CD4-positive, alpha-beta memory T cell (primary cell): ENCODE measurements around the gene HAUS8. TPM values are rescaled to one million over a fixed set of nuclear protein-coding genes. Genes with fewer than 3 reads are reported as not detected.
A peak's percentile ranks its signal among the peaks of the same experiment; 100 is the strongest.

ENCODE experiments used
- CTCF ChIA-PET: fragments of 350-600 bp; sonication (Branson Sonifier 250); formaldehyde crosslinking; loops from one replicate; lab custom pipeline; 2021; ENCODE audit warnings: inconsistent platforms; ENCODE audit not compliant: partially characterized antibody; lab: Charles Lee
- POLR2A ChIA-PET: fragments of 350-600 bp; sonication (Branson Sonifier 250); formaldehyde crosslinking; loops from one replicate; lab custom pipeline; 2021; ENCODE audit not compliant: partially characterized antibody; lab: Charles Lee
- DNase-seq, 5 donors: peaks; one replicate each; pipeline versions ENCODE4 v3.0.0 to v3.0.0-alpha.2; 2020 to 2022; ENCODE audit warnings: mixed read lengths in 1 of 5
- H3K27ac ChIP-seq: one replicate; pipeline ENCODE4 v1.7.0; 2013; ENCODE audit warnings: low read depth, low read length
- H3K27me3 ChIP-seq: 2 replicates; pipeline ENCODE4 v1.7.0; 2013; ENCODE audit warnings: mild to moderate bottlenecking, low read length, moderate library complexity; ENCODE audit not compliant: insufficient read depth
- H3K36me3 ChIP-seq: 2 replicates; pipeline ENCODE4 v1.7.0; 2013; ENCODE audit warnings: mild to moderate bottlenecking, low read length, moderate library complexity; ENCODE audit not compliant: insufficient read depth
- H3K4me1 ChIP-seq: 2 replicates; pipeline ENCODE4 v1.7.0; 2013; ENCODE audit warnings: mild to moderate bottlenecking, low read length, moderate library complexity; ENCODE audit not compliant: insufficient read depth
- H3K4me3 ChIP-seq, 2 donors: one replicate each; pipeline ENCODE4 v1.7.0; 2013; ENCODE audit warnings: low read length in 2 of 2, mild to moderate bottlenecking in 1 of 2
- H3K9me3 ChIP-seq, 2 donors: one replicate each; pipeline ENCODE4 v1.7.0; 2013; ENCODE audit warnings: low read length in 2 of 2, control low read depth in 1 of 2; ENCODE audit not compliant: control insufficient read depth in 1 of 2
- H3K27ac Mint-ChIP-seq, 7 donors: one replicate each; pipeline ENCODE4 v1.8.0; 2020 to 2021; ENCODE audit warnings: mixed read lengths in 7 of 7, mild to moderate bottlenecking in 6 of 7, inconsistent platforms in 3 of 7, moderate library complexity in 3 of 7
- H3K27me3 Mint-ChIP-seq, 2 donors: one replicate each; pipeline ENCODE4 v1.8.0; 2020 to 2021; ENCODE audit warnings: mixed read lengths in 2 of 2
- H3K36me3 Mint-ChIP-seq, 2 donors: one replicate each; pipeline ENCODE4 v1.8.0; 2020 to 2021; ENCODE audit warnings: mixed read lengths in 2 of 2, inconsistent platforms in 1 of 2, mild to moderate bottlenecking in 1 of 2
- H3K4me1 Mint-ChIP-seq, 4 donors: one replicate each; pipeline ENCODE4 v1.8.0; 2020 to 2021; ENCODE audit warnings: mixed read lengths in 4 of 4, mild to moderate bottlenecking in 1 of 4
- H3K4me3 Mint-ChIP-seq, 8 donors: one replicate each; pipeline ENCODE4 v1.8.0; 2020 to 2021; ENCODE audit warnings: mixed read lengths in 8 of 8, mild to moderate bottlenecking in 7 of 8, moderate library complexity in 6 of 8, inconsistent platforms in 3 of 8
- H3K9me3 Mint-ChIP-seq, 8 donors: one replicate each; pipeline ENCODE4 v1.8.0; 2020 to 2021; ENCODE audit warnings: mixed read lengths in 8 of 8, mild to moderate bottlenecking in 5 of 8, inconsistent platforms in 3 of 8, moderate library complexity in 1 of 8
- intact Hi-C: fragments of 100-400 bp; cut with micrococcal nuclease; formaldehyde crosslinking; loops from one replicate; pipeline ENCODE4 v1.15.1; 2023
- polyA plus RNA-seq, 2 donors: library from polyadenylated mRNA; unstranded; fragments of 300-500 nt; fragmentation: Illumina TruSeq; gene quantifications; one replicate each; pipeline ENCODE4 v1.2.3, GENCODE V29; 2021
- total RNA-seq, 2 experiments: library from RNA; stranded (reverse); gene quantifications; one replicate each; pipeline ENCODE4 v1.2.3, GENCODE V29; 2021

Gene HAUS8
- total and polyA plus RNA-seq, 4 experiments from 2014 or later = 5.7 to 20.9 (median 15.6) TPM

- Mint-ChIP-seq H3K27ac (no peak overlapping the region), H3K4me1 (no peaks in the 10 kb centered on the region), H3K9me3 (no peaks in the 10 kb centered on the region), H3K27me3 (peaks cover 1 to 5% of the 10 kb centered on the region in 2 donors), H3K4me3 (no peak overlapping the region), H3K36me3 (no peaks in the 10 kb centered on the region)
- no peak for DNase-seq
- Histone ChIP-seq H3K9me3 (no peaks in the 10 kb centered on the region), H3K27ac (no peak overlapping the region), H3K4me1 (no peaks in the 10 kb centered on the region), H3K4me3 (no peak overlapping the region), H3K27me3 (no peaks in the 10 kb centered on the region), H3K36me3 (no peaks in the 10 kb centered on the region)
- CTCF ChIA-PET = no interaction called here
- POLR2A ChIA-PET = no interaction called here
- intact Hi-C loops = no loop called here
Observed at GRCh38 chr19:17041976-17042375, 33.3 kb downstream of the HAUS8 start.

GRCh38 chr19:17037966-17038500, 37.2 kb downstream of the HAUS8 start:
- Histone ChIP-seq H3K9me3 (no peaks in the 10 kb centered on the region), H3K4me1 (no peaks in the 10 kb centered on the region), H3K27ac (no peak overlapping the region), H3K4me3 (no peak overlapping the region), H3K36me3 (no peaks in the 10 kb centered on the region), H3K27me3 (no peaks in the 10 kb centered on the region)
- intact Hi-C loops = no loop called here
- ChIA-PET CTCF (no interaction called here), POLR2A (no interaction called here)
- Mint-ChIP-seq H3K4me1 (no peaks in the 10 kb centered on the region), H3K36me3 (no peaks in the 10 kb centered on the region), H3K4me3 (no peak overlapping the region), H3K9me3 (no peaks in the 10 kb centered on the region), H3K27me3 (peaks cover 3 to 7% of the 10 kb centered on the region in 2 donors), H3K27ac (no peak overlapping the region)
- no peak for DNase-seq

- intact Hi-C loops = no loop called here
- no peaks in the 10 kb centered on the region for H3K9me3 Mint-ChIP-seq
- no peak for DNase-seq
- Histone ChIP-seq H3K4me1 (no peaks in the 10 kb centered on the region), H3K4me3 (no peak overlapping the region), H3K27me3 (no peaks in the 10 kb centered on the region), H3K27ac (no peak overlapping the region), H3K9me3 (no peaks in the 10 kb centered on the region), H3K36me3 (no peaks in the 10 kb centered on the region)
- no peak overlapping the region for H3K4me3 Mint-ChIP-seq
- no peak overlapping the region for H3K27ac Mint-ChIP-seq
- peaks cover 3 to 12% of the 10 kb centered on the region in 2 donors for H3K27me3 Mint-ChIP-seq
- CTCF ChIA-PET = no interaction called here
- H3K4me1 Mint-ChIP-seq = no peaks in the 10 kb centered on the region
- POLR2A ChIA-PET = no interaction called here
- no peaks in the 10 kb centered on the region for H3K36me3 Mint-ChIP-seq
Observed at GRCh38 chr19:17037184-17037583, 38.1 kb downstream of the HAUS8 start.

GRCh38 chr19:17036640-17037039, 38.6 kb downstream of the HAUS8 start:
- POLR2A ChIA-PET = no interaction called here
- Histone ChIP-seq H3K4me1 (no peaks in the 10 kb centered on the region), H3K27ac (no peak overlapping the region), H3K4me3 (no peak overlapping the region), H3K36me3 (no peaks in the 10 kb centered on the region), H3K9me3 (no peaks in the 10 kb centered on the region), H3K27me3 (no peaks in the 10 kb centered on the region)
- H3K4me3 Mint-ChIP-seq = no peak overlapping the region
- H3K4me1 Mint-ChIP-seq = no peaks in the 10 kb centered on the region
- no peak for DNase-seq
- peaks cover 3 to 12% of the 10 kb centered on the region in 2 donors for H3K27me3 Mint-ChIP-seq
- no peaks in the 10 kb centered on the region for H3K9me3 Mint-ChIP-seq
- CTCF ChIA-PET = no interaction called here
- intact Hi-C loops = no loop called here
- no peak overlapping the region for H3K27ac Mint-ChIP-seq
- H3K36me3 Mint-ChIP-seq = no peaks in the 10 kb centered on the region

- Mint-ChIP-seq H3K9me3 (no peaks in the 10 kb centered on the region), H3K27ac (no peak overlapping the region), H3K4me1 (no peaks in the 10 kb centered on the region), H3K36me3 (no peaks in the 10 kb centered on the region), H3K27me3 (peaks cover 2 to 11% of the 10 kb centered on the region in 2 donors), H3K4me3 (no peak overlapping the region)
- no peaks in the 10 kb centered on the region for H3K27me3 ChIP-seq
- ChIA-PET CTCF (interaction anchor here (0.5 kb wide), 1 partner anchor 225 kb away, joined by 4 read pairs; no protein-coding TSS in a partner anchor), POLR2A (no interaction called here)
- no peak for DNase-seq
- H3K9me3 ChIP-seq = no peaks in the 10 kb centered on the region
- H3K27ac ChIP-seq = no peak overlapping the region
- no peaks in the 10 kb centered on the region for H3K36me3 ChIP-seq
- H3K4me1 ChIP-seq = no peaks in the 10 kb centered on the region
- H3K4me3 ChIP-seq = no peak overlapping the region
- intact Hi-C loops = no loop called here
Observed at GRCh38 chr19:17035842-17036424, 39.3 kb downstream of the HAUS8 start.

- no peak overlapping the region for H3K4me3 Mint-ChIP-seq
- H3K4me1 Mint-ChIP-seq = peaks cover 0 to 1% (median 0%) of the 10 kb centered on the region in 4 donors
- H3K27ac Mint-ChIP-seq = no peak overlapping the region
- no peak for DNase-seq
- no peaks in the 10 kb centered on the region for H3K27me3 ChIP-seq
- no peaks in the 10 kb centered on the region for H3K9me3 Mint-ChIP-seq
- no peaks in the 10 kb centered on the region for H3K36me3 Mint-ChIP-seq
- intact Hi-C loops = no loop called here
- ChIA-PET CTCF (no interaction called here), POLR2A (no interaction called here)
- H3K4me1 ChIP-seq = no peaks in the 10 kb centered on the region
- H3K9me3 ChIP-seq = no peaks in the 10 kb centered on the region
- H3K27me3 Mint-ChIP-seq = peaks cover 7 to 20% of the 10 kb centered on the region in 2 donors
- no peak overlapping the region for H3K4me3 ChIP-seq
- no peak overlapping the region for H3K27ac ChIP-seq
- no peaks in the 10 kb centered on the region for H3K36me3 ChIP-seq
Observed at GRCh38 chr19:17031741-17032140, 43.5 kb downstream of the HAUS8 start.

GRCh38 chr19:17027535-17027975, 47.7 kb downstream of the HAUS8 start:
- H3K36me3 ChIP-seq = no peaks in the 10 kb centered on the region
- no peak overlapping the region for H3K27ac Mint-ChIP-seq
- H3K4me3 Mint-ChIP-seq = peak overlapping the region in 5 of 8 donors; percentile 32 to 57 (median 36)
- peaks cover 9% of the 10 kb centered on the region in 2 donors for H3K36me3 Mint-ChIP-seq
- peaks cover 9% of the 10 kb centered on the region for H3K4me1 ChIP-seq
- H3K9me3 ChIP-seq = peaks cover 0 to 6% of the 10 kb centered on the region in 2 donors
- H3K9me3 Mint-ChIP-seq = peaks cover 0 to 24% (median 20%) of the 10 kb centered on the region in 8 donors
- H3K27ac ChIP-seq = no peak overlapping the region
- CTCF ChIA-PET = no interaction called here
- H3K27me3 Mint-ChIP-seq = peaks cover 22 to 35% of the 10 kb centered on the region in 2 donors
- H3K4me3 ChIP-seq = no peak overlapping the region
- intact Hi-C loops = no loop called here
- no peaks in the 10 kb centered on the region for H3K27me3 ChIP-seq
- no peak for DNase-seq
- POLR2A ChIA-PET = no interaction called here
- peaks cover 5 to 9% (median 8%) of the 10 kb centered on the region in 4 donors for H3K4me1 Mint-ChIP-seq
